ENCODE results near the gene SNED1. TPM values are rescaled to one million over a fixed set of nuclear protein-coding genes. Genes with fewer than 3 reads are reported as not detected.

Gene SNED1
- polyA plus RNA-seq, 2 of the 4 experiments (the other 2 are of a cell fraction) = 0.15 to 0.21 TPM

DNA sequence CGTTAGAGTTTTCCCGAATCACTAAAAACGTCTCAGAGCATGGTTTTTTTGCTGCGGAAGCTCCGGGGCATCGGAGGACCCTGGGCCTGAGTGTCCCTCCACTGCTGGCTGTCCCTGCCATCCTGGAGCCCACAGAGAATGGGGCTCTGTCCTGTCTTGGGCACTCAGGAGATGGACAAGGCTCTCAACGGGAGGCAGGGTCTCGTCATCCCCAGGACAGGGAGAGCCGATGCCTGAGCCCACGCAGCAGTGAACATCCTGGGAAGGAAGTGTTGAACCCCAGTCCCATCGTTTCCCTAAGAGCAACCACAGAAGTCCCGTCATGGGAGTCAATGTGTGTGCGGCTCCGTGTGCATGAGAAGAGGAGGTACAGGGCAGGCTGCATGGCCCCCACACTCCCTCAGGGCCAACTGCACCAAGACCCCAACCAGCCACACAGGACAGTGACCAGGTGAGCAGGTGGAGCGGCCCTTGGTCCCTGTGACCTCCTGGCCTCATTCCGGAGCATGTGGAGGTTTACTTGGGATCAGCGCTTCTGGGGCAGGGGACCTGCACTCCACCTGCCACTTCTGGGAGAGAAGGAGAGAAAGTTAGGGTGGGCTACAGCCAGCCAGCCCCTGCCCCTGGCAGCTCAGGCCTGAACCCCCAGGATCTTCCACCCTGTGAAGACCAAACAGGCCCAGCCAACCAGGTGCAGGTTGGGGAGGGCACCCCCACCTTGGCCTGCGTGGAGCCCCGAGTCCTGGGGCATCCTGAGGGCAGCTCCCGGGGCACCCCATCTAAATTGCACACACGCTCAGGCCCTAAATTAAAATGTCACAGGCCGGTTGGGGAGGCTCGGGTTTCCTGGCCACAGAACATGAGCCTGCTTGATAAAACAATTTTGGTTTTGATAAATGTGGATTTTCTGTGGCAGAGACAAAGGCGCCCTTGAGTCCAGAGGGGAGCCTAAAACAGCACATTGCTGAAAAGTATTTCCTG, 3.1 kb upstream of the SNED1 start:
- TF ChIP-seq TP53 (CRISPR knock-in tag; IDR thresholded peaks at IDR 0.05) (no peak), MAFK (IDR thresholded peaks at IDR 0.05; ENCODE audit: partially characterized antibody) (no peak), RAD21 (conservative IDR thresholded peaks at IDR 0.05 in 1 of 2, IDR thresholded peaks at IDR 0.05 in 1 of 2) (no peak), GATA3 (IDR thresholded peaks at IDR 0.05; ENCODE audit: borderline replicate concordance) (no peak), SMC3 (IDR thresholded peaks at IDR 0.05) (no peak), MYC (IDR thresholded peaks at IDR 0.05; ENCODE audit: borderline replicate concordance, low read length) (no peak), NR3C1 (IDR thresholded peaks at IDR 0.05) (no peak), CHD2 (IDR thresholded peaks at IDR 0.05; ENCODE audit: low read length, partially characterized antibody) (no peak), HDAC2 (IDR thresholded peaks at IDR 0.05) (no peak), HOXB13 (CRISPR knock-in tag; IDR thresholded peaks at IDR 0.05; ENCODE audit: low read depth) (no peak), BHLHE40 (IDR thresholded peaks at IDR 0.05; ENCODE audit: low read depth, low read length) (no peak), ZC3H11A (IDR thresholded peaks at IDR 0.05) (no peak), PHF8 (IDR thresholded peaks at IDR 0.05; ENCODE audit: borderline replicate concordance, low read depth) (no peak), CBX8 (IDR thresholded peaks at IDR 0.05) (no peak)
- TF ChIP-seq, protein P1, sequence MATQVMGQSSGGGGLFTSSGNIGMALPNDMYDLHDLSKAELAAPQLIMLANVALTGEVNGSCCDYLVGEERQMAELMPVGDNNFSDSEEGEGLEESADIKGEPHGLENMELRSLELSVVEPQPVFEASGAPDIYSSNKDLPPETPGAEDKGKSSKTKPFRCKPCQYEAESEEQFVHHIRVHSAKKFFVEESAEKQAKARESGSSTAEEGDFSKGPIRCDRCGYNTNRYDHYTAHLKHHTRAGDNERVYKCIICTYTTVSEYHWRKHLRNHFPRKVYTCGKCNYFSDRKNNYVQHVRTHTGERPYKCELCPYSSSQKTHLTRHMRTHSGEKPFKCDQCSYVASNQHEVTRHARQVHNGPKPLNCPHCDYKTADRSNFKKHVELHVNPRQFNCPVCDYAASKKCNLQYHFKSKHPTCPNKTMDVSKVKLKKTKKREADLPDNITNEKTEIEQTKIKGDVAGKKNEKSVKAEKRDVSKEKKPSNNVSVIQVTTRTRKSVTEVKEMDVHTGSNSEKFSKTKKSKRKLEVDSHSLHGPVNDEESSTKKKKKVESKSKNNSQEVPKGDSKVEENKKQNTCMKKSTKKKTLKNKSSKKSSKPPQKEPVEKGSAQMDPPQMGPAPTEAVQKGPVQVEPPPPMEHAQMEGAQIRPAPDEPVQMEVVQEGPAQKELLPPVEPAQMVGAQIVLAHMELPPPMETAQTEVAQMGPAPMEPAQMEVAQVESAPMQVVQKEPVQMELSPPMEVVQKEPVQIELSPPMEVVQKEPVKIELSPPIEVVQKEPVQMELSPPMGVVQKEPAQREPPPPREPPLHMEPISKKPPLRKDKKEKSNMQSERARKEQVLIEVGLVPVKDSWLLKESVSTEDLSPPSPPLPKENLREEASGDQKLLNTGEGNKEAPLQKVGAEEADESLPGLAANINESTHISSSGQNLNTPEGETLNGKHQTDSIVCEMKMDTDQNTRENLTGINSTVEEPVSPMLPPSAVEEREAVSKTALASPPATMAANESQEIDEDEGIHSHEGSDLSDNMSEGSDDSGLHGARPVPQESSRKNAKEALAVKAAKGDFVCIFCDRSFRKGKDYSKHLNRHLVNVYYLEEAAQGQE (IDR thresholded peaks at IDR 0.05) = no peak
- TF ChIP-seq, protein P2, sequence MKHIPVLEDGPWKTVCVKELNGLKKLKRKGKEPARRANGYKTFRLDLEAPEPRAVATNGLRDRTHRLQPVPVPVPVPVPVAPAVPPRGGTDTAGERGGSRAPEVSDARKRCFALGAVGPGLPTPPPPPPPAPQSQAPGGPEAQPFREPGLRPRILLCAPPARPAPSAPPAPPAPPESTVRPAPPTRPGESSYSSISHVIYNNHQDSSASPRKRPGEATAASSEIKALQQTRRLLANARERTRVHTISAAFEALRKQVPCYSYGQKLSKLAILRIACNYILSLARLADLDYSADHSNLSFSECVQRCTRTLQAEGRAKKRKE (CRISPR knock-in tag; IDR thresholded peaks at IDR 0.05; ENCODE audit: low read depth) = no peak
- TF ChIP-seq, protein P3, sequence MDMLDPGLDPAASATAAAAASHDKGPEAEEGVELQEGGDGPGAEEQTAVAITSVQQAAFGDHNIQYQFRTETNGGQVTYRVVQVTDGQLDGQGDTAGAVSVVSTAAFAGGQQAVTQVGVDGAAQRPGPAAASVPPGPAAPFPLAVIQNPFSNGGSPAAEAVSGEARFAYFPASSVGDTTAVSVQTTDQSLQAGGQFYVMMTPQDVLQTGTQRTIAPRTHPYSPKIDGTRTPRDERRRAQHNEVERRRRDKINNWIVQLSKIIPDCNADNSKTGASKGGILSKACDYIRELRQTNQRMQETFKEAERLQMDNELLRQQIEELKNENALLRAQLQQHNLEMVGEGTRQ (IDR thresholded peaks at IDR 0.05) = no peak
- TF ChIP-seq, protein P4, sequence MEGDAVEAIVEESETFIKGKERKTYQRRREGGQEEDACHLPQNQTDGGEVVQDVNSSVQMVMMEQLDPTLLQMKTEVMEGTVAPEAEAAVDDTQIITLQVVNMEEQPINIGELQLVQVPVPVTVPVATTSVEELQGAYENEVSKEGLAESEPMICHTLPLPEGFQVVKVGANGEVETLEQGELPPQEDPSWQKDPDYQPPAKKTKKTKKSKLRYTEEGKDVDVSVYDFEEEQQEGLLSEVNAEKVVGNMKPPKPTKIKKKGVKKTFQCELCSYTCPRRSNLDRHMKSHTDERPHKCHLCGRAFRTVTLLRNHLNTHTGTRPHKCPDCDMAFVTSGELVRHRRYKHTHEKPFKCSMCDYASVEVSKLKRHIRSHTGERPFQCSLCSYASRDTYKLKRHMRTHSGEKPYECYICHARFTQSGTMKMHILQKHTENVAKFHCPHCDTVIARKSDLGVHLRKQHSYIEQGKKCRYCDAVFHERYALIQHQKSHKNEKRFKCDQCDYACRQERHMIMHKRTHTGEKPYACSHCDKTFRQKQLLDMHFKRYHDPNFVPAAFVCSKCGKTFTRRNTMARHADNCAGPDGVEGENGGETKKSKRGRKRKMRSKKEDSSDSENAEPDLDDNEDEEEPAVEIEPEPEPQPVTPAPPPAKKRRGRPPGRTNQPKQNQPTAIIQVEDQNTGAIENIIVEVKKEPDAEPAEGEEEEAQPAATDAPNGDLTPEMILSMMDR (IDR thresholded peaks at IDR 0.05) = no peak
- Histone ChIP-seq H3K9me3 (no peaks in the 10 kb centered on the region), H3K4me3 (no peak overlapping the region), H3K4me1 (peaks cover 16% of the 10 kb centered on the region), H3K4me2 (no peak overlapping the region), H3K27ac (no peak overlapping the region)
- ChIA-PET CTCF (interaction anchor here (1.7 to 3.0 kb wide), 2 partner anchors 12 to 81 kb away, joined by 5 to 11 read pairs; no protein-coding TSS in a partner anchor), POLR2A (no interaction called here)
- no peak for DNase-seq (ENCODE audit: low read depth in 1 of 2, low spot score in 1 of 2)
- no peak for FAIRE-seq
- 84% methylated on average over 23 of the region's 24 CpGs for WGBS (ENCODE audit: missing lambda C conversion rate)
- ATAC-seq = no peak
